ENCODE measurements around the gene CDIPT.

Gene CDIPT

DNA sequence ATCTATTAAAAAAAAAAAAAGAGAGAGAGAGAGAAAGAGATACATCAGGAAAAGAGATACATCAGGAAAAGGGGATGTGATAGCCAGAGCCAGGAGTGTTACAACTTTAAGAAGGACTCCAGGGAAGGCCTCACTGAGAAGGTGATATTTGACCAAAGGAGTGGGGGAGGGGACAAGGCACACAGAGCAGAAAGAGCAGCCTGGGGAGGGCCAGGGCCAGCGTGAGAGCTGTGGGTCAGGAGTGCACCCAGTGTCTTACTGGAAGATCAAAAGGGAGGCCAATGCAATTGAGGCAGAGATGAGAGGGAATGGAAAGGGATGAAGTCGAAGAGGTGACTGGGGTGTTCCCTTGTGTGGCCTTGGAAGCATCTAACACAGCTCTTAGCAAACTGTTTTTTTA is 44.9 kb upstream of the CDIPT start:
- H2BK15ac ChIP-seq (ENCODE audit: low read depth, poor library complexity, severe bottlenecking): no peak overlapping the region
- no peak overlapping the region for H2BK5ac ChIP-seq (ENCODE audit: low read depth, low read length, poor library complexity, severe bottlenecking)
- no peak overlapping the region for H3K4ac ChIP-seq (ENCODE audit: low read depth in 1 of 2, low read length in 2 of 2)
- no peak overlapping the region for H2AFZ ChIP-seq (ENCODE audit: low read depth, low read length)
- no peak overlapping the region for H3K23ac ChIP-seq (ENCODE audit: low read length in 2 of 2)
- no peak overlapping the region for H2BK120ac ChIP-seq (ENCODE audit: low read depth, low read length)
- peaks cover 4% of the 10 kb centered on the region for H3K4me1 ChIP-seq (ENCODE audit: control insufficient read depth, insufficient read depth, low read depth, low read length)
- no peak for DNase-seq
- no peak overlapping the region for H3K9ac ChIP-seq (ENCODE audit: low read length)
- no peaks in the 10 kb centered on the region for H3K9me3 ChIP-seq (ENCODE audit: control insufficient read depth, low read length)
- H3K4me3 ChIP-seq (ENCODE audit: insufficient read depth in 1 of 2, low read depth in 1 of 2, low read length in 2 of 2): no peak overlapping the region
- H3K14ac ChIP-seq (ENCODE audit: low read length in 2 of 2): no peak overlapping the region
- H3K18ac ChIP-seq (ENCODE audit: low read depth in 1 of 2, low read length in 2 of 2): no peak overlapping the region
- 41% methylated on average over 1 of the region's 2 CpGs for WGBS
- H3K4me2 ChIP-seq (ENCODE audit: low read length, poor library complexity, severe bottlenecking): no peak overlapping the region
- H2BK12ac ChIP-seq (ENCODE audit: low read length in 2 of 2): no peak overlapping the region
- H4K8ac ChIP-seq (ENCODE audit: low read length): no peak overlapping the region
- H3K79me1 ChIP-seq (replicated peaks; ENCODE audit: low read length, poor library complexity, severe bottlenecking): peaks cover 15% of the 10 kb centered on the region
- H3K36me3 ChIP-seq (ENCODE audit: control insufficient read depth in 1 of 2, insufficient read depth in 2 of 2, low read depth in 1 of 2, low read length in 2 of 2): peaks cover 19 to 51% of the 10 kb centered on the region in 2 experiments
- no peak overlapping the region for H4K91ac ChIP-seq (ENCODE audit: low read length)
- no peak overlapping the region for H2AK5ac ChIP-seq (ENCODE audit: low read length, severe bottlenecking)
- no peak overlapping the region for H3K27ac ChIP-seq (ENCODE audit: low read length, poor library complexity, severe bottlenecking)
- H3K27me3 ChIP-seq (ENCODE audit: control insufficient read depth in 1 of 2, insufficient read depth in 1 of 2, low read length in 2 of 2): no peaks in the 10 kb centered on the region

DNA sequence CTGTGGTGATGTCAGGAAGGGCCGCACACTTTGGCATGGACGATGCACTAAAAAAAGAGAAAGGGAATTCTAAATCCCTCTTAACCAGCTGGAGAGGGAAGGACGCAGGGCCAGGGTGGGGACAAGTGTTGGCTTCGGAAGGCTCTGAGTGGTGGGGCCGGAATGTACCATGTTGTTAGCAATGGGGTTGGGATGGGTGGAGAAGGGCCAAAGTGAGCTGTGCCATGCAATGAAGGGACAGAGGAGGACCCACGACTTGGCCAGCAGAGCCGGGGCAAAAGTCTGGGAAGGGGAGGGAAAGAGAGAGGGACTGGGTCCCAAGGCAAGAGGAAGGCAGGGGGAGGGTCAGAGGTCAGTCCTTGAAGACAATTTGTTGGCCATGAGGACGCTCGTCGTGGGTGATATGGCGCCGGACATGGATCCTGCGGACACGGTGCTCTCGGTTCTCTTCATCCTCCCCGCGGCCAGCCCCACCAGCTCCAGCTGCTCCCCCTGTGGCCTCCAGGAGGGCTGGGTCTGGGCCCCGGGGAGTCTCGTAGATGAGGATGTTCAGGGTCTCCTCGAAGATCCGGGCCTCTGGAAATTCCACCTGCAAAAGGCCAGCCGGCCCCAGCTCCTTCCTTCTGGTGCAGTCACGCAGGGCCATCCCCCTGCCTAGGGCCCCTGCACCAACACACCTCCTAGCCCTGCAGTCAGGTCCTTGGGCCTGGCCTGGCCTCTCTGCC is 43.7 kb upstream of the CDIPT start:
- Histone ChIP-seq H3K23ac (ENCODE audit: low read length in 2 of 2) (no peak overlapping the region), H2BK15ac (ENCODE audit: low read depth, poor library complexity, severe bottlenecking) (no peak overlapping the region), H4K8ac (ENCODE audit: low read length) (no peak overlapping the region), H3K4me3 (ENCODE audit: insufficient read depth in 1 of 2, low read depth in 1 of 2, low read length in 2 of 2) (no peak overlapping the region), H3K4ac (ENCODE audit: low read depth in 1 of 2, low read length in 2 of 2) (no peak overlapping the region), H3K36me3 (ENCODE audit: control insufficient read depth in 1 of 2, insufficient read depth in 2 of 2, low read depth in 1 of 2, low read length in 2 of 2) (peaks cover 19 to 46% of the 10 kb centered on the region in 2 experiments), H3K14ac (ENCODE audit: low read length in 2 of 2) (no peak overlapping the region), H3K18ac (ENCODE audit: low read depth in 1 of 2, low read length in 2 of 2) (no peak overlapping the region), H3K27me3 (ENCODE audit: control insufficient read depth in 1 of 2, insufficient read depth in 1 of 2, low read length in 2 of 2) (no peaks in the 10 kb centered on the region), H2BK120ac (ENCODE audit: low read depth, low read length) (no peak overlapping the region), H3K79me1 (replicated peaks; ENCODE audit: low read length, poor library complexity, severe bottlenecking) (peaks cover 15% of the 10 kb centered on the region), H2BK5ac (ENCODE audit: low read depth, low read length, poor library complexity, severe bottlenecking) (no peak overlapping the region), H3K9me3 (ENCODE audit: control insufficient read depth, low read length) (no peaks in the 10 kb centered on the region), H3K4me2 (ENCODE audit: low read length, poor library complexity, severe bottlenecking) (no peak overlapping the region), H2AK5ac (ENCODE audit: low read length, severe bottlenecking) (no peak overlapping the region), H3K4me1 (ENCODE audit: control insufficient read depth, insufficient read depth, low read depth, low read length) (peaks cover 9% of the 10 kb centered on the region), H3K9ac (ENCODE audit: low read length) (no peak overlapping the region), H4K91ac (ENCODE audit: low read length) (no peak overlapping the region), H2AFZ (ENCODE audit: low read depth, low read length) (no peak overlapping the region), H2BK12ac (ENCODE audit: low read length in 2 of 2) (no peak overlapping the region), H3K27ac (ENCODE audit: low read length, poor library complexity, severe bottlenecking) (no peak overlapping the region)
- 95% methylated on average over 23 of the region's 23 CpGs for WGBS
- DNase-seq: no peak

DNA sequence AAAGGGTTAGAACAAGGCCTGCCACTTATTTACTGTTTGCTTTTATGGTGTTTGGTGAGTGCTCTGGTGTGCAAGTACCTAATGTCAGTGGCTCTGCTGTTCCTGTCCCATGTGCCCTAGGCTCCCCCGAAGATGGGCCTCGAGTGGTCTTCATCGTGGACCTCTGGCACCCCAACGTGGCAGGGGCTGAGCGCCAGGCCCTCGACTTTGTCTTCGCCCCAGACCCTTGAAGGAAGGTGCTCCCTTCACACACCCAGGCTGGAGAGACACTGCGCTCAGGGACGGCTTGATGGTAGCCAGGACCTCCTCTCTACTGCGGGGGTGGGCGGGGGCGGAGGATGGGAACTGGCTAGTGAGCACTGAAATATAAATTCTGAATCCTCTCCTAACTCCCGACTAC is 42.6 kb upstream of the CDIPT start:
- H3K18ac ChIP-seq (ENCODE audit: low read depth in 1 of 2, low read length in 2 of 2): no peak overlapping the region
- no peaks in the 10 kb centered on the region for H3K27me3 ChIP-seq (ENCODE audit: control insufficient read depth in 1 of 2, insufficient read depth in 1 of 2, low read length in 2 of 2)
- H4K8ac ChIP-seq (ENCODE audit: low read length): no peak overlapping the region
- H3K36me3 ChIP-seq (ENCODE audit: control insufficient read depth in 1 of 2, insufficient read depth in 2 of 2, low read depth in 1 of 2, low read length in 2 of 2): peaks cover 15 to 40% of the 10 kb centered on the region in 2 experiments
- DNase-seq: no peak
- H3K27ac ChIP-seq (ENCODE audit: low read length, poor library complexity, severe bottlenecking): no peak overlapping the region
- peaks cover 23% of the 10 kb centered on the region for H3K79me1 ChIP-seq (replicated peaks; ENCODE audit: low read length, poor library complexity, severe bottlenecking)
- H2AFZ ChIP-seq (ENCODE audit: low read depth, low read length): no peak overlapping the region
- H3K23ac ChIP-seq (ENCODE audit: low read length in 2 of 2): no peak overlapping the region
- no peak overlapping the region for H3K4me2 ChIP-seq (ENCODE audit: low read length, poor library complexity, severe bottlenecking)
- H3K4me3 ChIP-seq (ENCODE audit: insufficient read depth in 1 of 2, low read depth in 1 of 2, low read length in 2 of 2): no peak overlapping the region
- no peak overlapping the region for H2AK5ac ChIP-seq (ENCODE audit: low read length, severe bottlenecking)
- WGBS: 97% methylated on average over 12 of the region's 13 CpGs
- no peaks in the 10 kb centered on the region for H3K9me3 ChIP-seq (ENCODE audit: control insufficient read depth, low read length)
- no peak overlapping the region for H2BK12ac ChIP-seq (ENCODE audit: low read length in 2 of 2)
- H4K91ac ChIP-seq (ENCODE audit: low read length): no peak overlapping the region
- H2BK5ac ChIP-seq (ENCODE audit: low read depth, low read length, poor library complexity, severe bottlenecking): no peak overlapping the region
- H2BK120ac ChIP-seq (ENCODE audit: low read depth, low read length): no peak overlapping the region
- no peak overlapping the region for H3K4ac ChIP-seq (ENCODE audit: low read depth in 1 of 2, low read length in 2 of 2)
- no peak overlapping the region for H3K14ac ChIP-seq (ENCODE audit: low read length in 2 of 2)
- H3K4me1 ChIP-seq (ENCODE audit: control insufficient read depth, insufficient read depth, low read depth, low read length): peaks cover 18% of the 10 kb centered on the region
- no peak overlapping the region for H2BK15ac ChIP-seq (ENCODE audit: low read depth, poor library complexity, severe bottlenecking)
- H3K9ac ChIP-seq (ENCODE audit: low read length): no peak overlapping the region

DNA sequence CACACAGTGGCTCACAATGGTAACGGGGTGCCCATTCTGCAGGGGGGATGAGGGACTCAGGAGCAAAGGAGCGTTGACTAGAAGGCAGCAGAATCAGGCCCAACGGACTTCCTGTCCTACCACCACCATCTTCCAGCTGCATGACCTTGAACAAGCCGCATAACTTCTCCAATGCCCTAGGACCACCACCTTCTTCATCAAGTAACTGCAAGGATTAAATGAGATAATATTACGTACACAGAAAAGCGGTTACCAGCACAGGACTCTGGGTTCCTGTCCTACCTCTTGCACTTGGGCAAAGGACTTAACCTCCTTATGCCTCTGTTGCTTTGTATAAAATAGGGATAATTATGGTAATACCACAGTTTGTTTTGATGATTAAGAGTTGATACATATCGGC is 41.9 kb upstream of the CDIPT start:
- Histone ChIP-seq H2AFZ (ENCODE audit: low read depth, low read length) (no peak overlapping the region), H2AK5ac (ENCODE audit: low read length, severe bottlenecking) (no peak overlapping the region), H3K9me3 (ENCODE audit: control insufficient read depth, low read length) (no peaks in the 10 kb centered on the region), H3K27ac (ENCODE audit: low read length, poor library complexity, severe bottlenecking) (no peak overlapping the region), H3K4me2 (ENCODE audit: low read length, poor library complexity, severe bottlenecking) (no peak overlapping the region), H2BK12ac (ENCODE audit: low read length in 2 of 2) (no peak overlapping the region), H2BK5ac (ENCODE audit: low read depth, low read length, poor library complexity, severe bottlenecking) (no peak overlapping the region), H3K14ac (ENCODE audit: low read length in 2 of 2) (no peak overlapping the region), H4K8ac (ENCODE audit: low read length) (no peak overlapping the region), H3K4me1 (ENCODE audit: control insufficient read depth, insufficient read depth, low read depth, low read length) (peaks cover 18% of the 10 kb centered on the region), H3K79me1 (replicated peaks; ENCODE audit: low read length, poor library complexity, severe bottlenecking) (peaks cover 23% of the 10 kb centered on the region), H3K4ac (ENCODE audit: low read depth in 1 of 2, low read length in 2 of 2) (no peak overlapping the region), H2BK15ac (ENCODE audit: low read depth, poor library complexity, severe bottlenecking) (no peak overlapping the region), H3K9ac (ENCODE audit: low read length) (no peak overlapping the region), H3K18ac (ENCODE audit: low read depth in 1 of 2, low read length in 2 of 2) (no peak overlapping the region), H3K23ac (ENCODE audit: low read length in 2 of 2) (no peak overlapping the region), H3K27me3 (ENCODE audit: control insufficient read depth in 1 of 2, insufficient read depth in 1 of 2, low read length in 2 of 2) (no peaks in the 10 kb centered on the region), H2BK120ac (ENCODE audit: low read depth, low read length) (no peak overlapping the region), H3K36me3 (ENCODE audit: control insufficient read depth in 1 of 2, insufficient read depth in 2 of 2, low read depth in 1 of 2, low read length in 2 of 2) (peaks cover 12 to 36% of the 10 kb centered on the region in 2 experiments), H4K91ac (ENCODE audit: low read length) (no peak overlapping the region), H3K4me3 (ENCODE audit: insufficient read depth in 1 of 2, low read depth in 1 of 2, low read length in 2 of 2) (no peak overlapping the region)
- DNase-seq: no peak
- 97% methylated on average over 7 of the region's 7 CpGs for WGBS

All from mesenchymal stem cell (in vitro differentiated cells and primary cell).